Hair follicular keratinocyte (primary cell): ENCODE measurements around the gene IL6ST. TPM values are rescaled to one million over a fixed set of nuclear protein-coding genes. Genes with fewer than 3 reads are reported as not detected.

Source experiments
- total RNA-seq: library from RNA; depleted of rRNA; stranded (reverse); fragments of >200 nt; gene quantifications from 2 replicates; pipeline ENCODE4 v1.2.3, GENCODE V29; 2015

IL6ST gene
- total RNA-seq: 57.4 and 61.5 TPM in 2 replicates

GRCh38 chr5:55994495-55994997 is at the start of gene IL6ST:
Gene IL6ST (minus strand): TSS chr5:55994963. CDS start chr5:55976278, 18,685 bp downstream.

Other genes with a start within 250 kb of the IL6ST start
- 5.4 and 16.1 TPM in 2 replicates for gene IL31RA, start 143.6 kb downstream of the IL6ST start, total RNA-seq
- gene ANKRD55, start 238.4 kb upstream of the IL6ST start, total RNA-seq: not detected in 2 replicates